Heart right ventricle (tissue), 16 donors: Measurements from ENCODE around the gene GBP7. TPM values are rescaled to one million over a fixed set of nuclear protein-coding genes. Genes with fewer than 3 reads are reported as not detected.
A peak's percentile ranks its signal among the peaks of the same experiment; 100 is the strongest.

ENCODE experiments used
- ATAC-seq, 8 donors: fragments of 200-7000 bp; cut with Tn5 transposase; one replicate each; pipeline ENCODE4 v1.9.1; 2020; ENCODE audit warnings: mild to moderate bottlenecking in 8 of 8, moderate library complexity in 8 of 8, moderate number of reproducible peaks in 1 of 8
- DNase-seq, 2 donors: peaks; one replicate each; pipeline ENCODE4 v3.0.0-alpha.2; 2020
- H3K27ac ChIP-seq, 10 donors: fragments of 200-600 bp; sonication (generic) in 2 of 10; one replicate each; pipeline versions ENCODE4 v1.5.0 to v1.8.0; 2020 to 2022; ENCODE audit warnings: mild to moderate bottlenecking in 3 of 10
- H3K27me3 ChIP-seq, 7 donors: fragments of 200-600 bp; one replicate each; pipeline ENCODE4 v1.8.0; 2021 to 2022; ENCODE audit warnings: mild to moderate bottlenecking in 2 of 7
- H3K36me3 ChIP-seq, 9 donors: fragments of 200-600 bp; sonication (generic) in 1 of 9; one replicate each; pipeline versions ENCODE4 v1.5.0 to v1.8.0; 2020 to 2022; ENCODE audit warnings: mild to moderate bottlenecking in 2 of 9
- H3K4me1 ChIP-seq, 9 donors: fragments of 200-600 bp; sonication (generic) in 1 of 9; one replicate each; pipeline versions ENCODE4 v1.5.0 to v1.8.0; 2020 to 2022; ENCODE audit warnings: mild to moderate bottlenecking in 4 of 9
- H3K4me3 ChIP-seq, 10 donors: fragments of 200-600 bp; sonication (generic) in 2 of 10; one replicate each; pipeline versions ENCODE4 v1.5.0 to v1.8.0; 2020 to 2022; ENCODE audit warnings: mild to moderate bottlenecking in 7 of 10, moderate library complexity in 2 of 10
- H3K9me3 ChIP-seq, 11 donors: fragments of 200-600 bp in 10 of 11; sonication (generic) in 2 of 11; one replicate each; pipeline versions ENCODE4 v1.5.0 to v1.8.0; 2013 to 2022; ENCODE audit warnings: mild to moderate bottlenecking in 2 of 11, control low read depth in 1 of 11, moderate library complexity in 1 of 11
- CTCF ChIP-seq, 9 donors: fragments of 200-600 bp; sonication (generic) in 2 of 9; IDR thresholded peaks; one replicate each; pipeline versions ENCODE4 v1.5.0 to v1.8.0; 2021 to 2022; ENCODE audit warnings: antibody characterized with exemption in 9 of 9, mild to moderate bottlenecking in 5 of 9, moderate library complexity in 1 of 9
- WGBS, 2 donors: extraction: QIAGEN DNeasy Blood & Tissue Kit; methylation state at CpG; one replicate each; pipeline ENCODE4 v1.1.7; 2013; ENCODE audit warnings: inconsistent platforms in 1 of 2; 5-methylcytosine and 5-hydroxymethylcytosine counted together
- intact Hi-C, 10 donors: fragments of 100-400 bp; cut with DNase I; formaldehyde crosslinking; loops; one replicate each; pipeline versions ENCODE4 v1.11.1 to v1.14.2; 2022
- polyA plus RNA-seq, 2 donors: library from polyadenylated mRNA; stranded (reverse); fragments of 200-250 nt; gene quantifications; one replicate each; pipeline ENCODE4 v1.2.3, GENCODE V29; 2013
- total RNA-seq, 10 donors: library from RNA; stranded (reverse); fragmentation: NEBNext Ultra II Directional in 3 of 10; extraction: Animal tissue kit (Norgen Biotek cat#: 25700) in 3 of 10; gene quantifications; one replicate each; pipeline versions ENCODE4 v1.2.1 to v1.2.4, GENCODE V29; 2021 to 2023
- donor health status: Arrhythmogenic right ventricular cardiomyopathy.
- donor health status: ischemic (EF 13 %, LVEDD 7.1; RV severe dilation, severe dysfunction).
- donor health status: healthy with polysubstance abuse.
- donor health status: DM: no; HTN: yes; CAD: no.
- donor health status: DM: no; HTN: no; CAD: no.
- donor health status: ischemic (EF 25% LVEDD 6.9; RV normal size, moderate dysfunction).
- donor health status: ischemic (EF 25% LVEDD 5.7; RV mildly dilated, moderate dysfunction).
- donor health status: healthy.
- donor health status: DM: yes; HTN: yes; CAD: no.
- donor health status: Ischemic cardiomyopathy.
- donor health status: ischemic (EF 35%, LVEDD 5.7; RV mildly dilated, moderate dysfunction).
- donor health status: nonischemic (EF 11% LVEDD 7.7; RV severe dilation, severe dysfunction).
- donor health status: DM: yes; HTN: yes; CAD: no.
- donor health status: PGD.
- donor health status: ischemic (EF 29% LVEDD 5.4; RV normal size, mild dysfunction).
- donor health status: nonischemic (EF 23%, LVEDD 6.1; RV moderate dilation, normal function).

GBP7 gene
- total and polyA plus RNA-seq, 12 donors: 0.17 to 0.42 TPM; not detected in 10

GRCh38 chr1:89112871-89113613 is 62.8 kb downstream of the GBP7 start:
- intact Hi-C loops: no loop called here
- H3K27ac ChIP-seq: peak overlapping the region in 1 of 10 donors; percentile 6
- no peaks in the 10 kb centered on the region for H3K4me1 ChIP-seq
- TF ChIP-seq CTCF (IDR thresholded peaks at IDR 0.05): no peak
- no peaks in the 10 kb centered on the region for H3K9me3 ChIP-seq
- 64 to 67% methylated on average over 5 of the region's 5 CpGs for WGBS, 2 donors
- no peaks in the 10 kb centered on the region for H3K27me3 ChIP-seq
- no peak for ATAC-seq
- peaks cover 0 to 100% (median 55%) of the 10 kb centered on the region in 9 donors for H3K36me3 ChIP-seq
- DNase-seq: no peak
- H3K4me3 ChIP-seq: no peak overlapping the region

GRCh38 chr1:89104687-89105086 is 71.1 kb downstream of the GBP7 start:
- H3K4me3 ChIP-seq: no peak overlapping the region
- no peaks in the 10 kb centered on the region for H3K4me1 ChIP-seq
- no peaks in the 10 kb centered on the region for H3K27me3 ChIP-seq
- no peak for DNase-seq
- no peak for TF ChIP-seq CTCF (IDR thresholded peaks at IDR 0.05)
- H3K27ac ChIP-seq: no peak overlapping the region
- H3K9me3 ChIP-seq: peaks cover 0 to 3% (median 0%) of the 10 kb centered on the region in 11 donors
- WGBS, 2 donors: 96% methylated on average over 17 of the region's 17 CpGs
- H3K36me3 ChIP-seq: peaks cover 0 to 57% (median 31%) of the 10 kb centered on the region in 9 donors
- ATAC-seq: no peak
- intact Hi-C loops: no loop called here

- no peak overlapping the region for H3K27ac ChIP-seq
- no peak for TF ChIP-seq CTCF (IDR thresholded peaks at IDR 0.05)
- peaks cover 0 to 52% (median 27%) of the 10 kb centered on the region in 9 donors for H3K36me3 ChIP-seq
- intact Hi-C loops: no loop called here
- 92 to 98% methylated on average over 2 of the region's 2 CpGs for WGBS, 2 donors
- DNase-seq: no peak
- peaks cover 0 to 3% (median 0%) of the 10 kb centered on the region in 11 donors for H3K9me3 ChIP-seq
- H3K4me1 ChIP-seq: no peaks in the 10 kb centered on the region
- no peaks in the 10 kb centered on the region for H3K27me3 ChIP-seq
- no peak overlapping the region for H3K4me3 ChIP-seq
- no peak for ATAC-seq
These were observed 71.7 kb downstream of the GBP7 start for GRCh38 chr1:89104147-89104546.

- ATAC-seq: no peak
- no peak overlapping the region for H3K4me3 ChIP-seq
- H3K36me3 ChIP-seq: peaks cover 0 to 31% (median 14%) of the 10 kb centered on the region in 9 donors
- peaks cover 0 to 3% (median 0%) of the 10 kb centered on the region in 11 donors for H3K9me3 ChIP-seq
- H3K4me1 ChIP-seq: no peaks in the 10 kb centered on the region
- no peak for DNase-seq
- H3K27me3 ChIP-seq: no peaks in the 10 kb centered on the region
- no peak overlapping the region for H3K27ac ChIP-seq
- intact Hi-C loops: no loop called here
- TF ChIP-seq CTCF (IDR thresholded peaks at IDR 0.05): no peak
These were observed 73.8 kb downstream of the GBP7 start for GRCh38 chr1:89102021-89102420.
